Measurements from ENCODE around the gene LRRC19. TPM values are rescaled to one million over a fixed set of nuclear protein-coding genes. Genes with fewer than 3 reads are reported as not detected.

LRRC19 gene
- total and polyA plus RNA-seq, 2 donors (not counting 1 experiment from before 2014, with no cell fraction given) = not detected

- no peak for DNase-seq
- H3K4me1 Mint-ChIP-seq = peaks cover 32% of the 10 kb centered on the region
- Histone ChIP-seq H2AFZ (ENCODE audit: insufficient read depth, low read depth, low read length, poor library complexity, severe bottlenecking) (no peak overlapping the region), H3K27ac (ENCODE audit: low read length in 2 of 2) (no peak overlapping the region), H3K79me2 (ENCODE audit: control insufficient read depth, insufficient read depth, low read length) (peaks cover 13% of the 10 kb centered on the region), H3K4me3 (ENCODE audit: control extremely low read depth in 1 of 5, extremely low read depth in 1 of 5, insufficient read depth in 1 of 5, low read depth in 2 of 5, low read length in 4 of 5) (no peak overlapping the region), H3K4me2 (replicated peaks; ENCODE audit: low read depth, low read length, poor library complexity, severe bottlenecking) (no peak overlapping the region), H3K36me3 (replicated peaks in 1 of 2; ENCODE audit: control extremely low read depth in 1 of 2, control insufficient read depth in 1 of 2, extremely low read depth in 1 of 2, insufficient read depth in 2 of 2, low read length in 1 of 2) (no peaks in the 10 kb centered on the region), H3K9me3 (ENCODE audit: control extremely low read depth in 1 of 3, control insufficient read depth in 2 of 3, insufficient read depth in 1 of 3, low read length in 2 of 3) (no peaks in the 10 kb centered on the region), H3K9ac (ENCODE audit: low read length) (no peak overlapping the region), H3K4me1 (ENCODE audit: control insufficient read depth in 2 of 2, insufficient read depth in 2 of 2, low read length in 2 of 2) (peaks cover 14 to 16% of the 10 kb centered on the region in 2 donors), H3K27me3 (replicated peaks in 1 of 4; ENCODE audit: control extremely low read depth in 1 of 4, control insufficient read depth in 3 of 4, insufficient read depth in 4 of 4, low read length in 3 of 4) (no peaks in the 10 kb centered on the region), H4K20me1 (ENCODE audit: control insufficient read depth, insufficient read depth, low read length, poor library complexity, severe bottlenecking) (no peaks in the 10 kb centered on the region)
- H3K4me3 Mint-ChIP-seq = no peak overlapping the region
- peaks cover 7% of the 10 kb centered on the region for H3K27me3 Mint-ChIP-seq
- ATAC-seq (ENCODE audit: low read depth) = no peak
- 100% methylated on average over 1 of the region's 3 CpGs for WGBS (ENCODE audit: insufficient coverage)
- ChIA-PET CTCF (interaction anchor here (0.6 kb wide), 1 partner anchor 18 kb away, joined by 3 read pairs; no protein-coding TSS in a partner anchor), POLR2A (no interaction called here)
- intact Hi-C loops (cut with micrococcal nuclease) = no loop called here
- TF ChIP-seq CTCF (IDR thresholded peaks at IDR 0.05) = no peak
- TF ChIP-seq EZH2 (IDR thresholded peaks at IDR 0.05; ENCODE audit: borderline replicate concordance, insufficient read depth, low read depth, low read length, poor library complexity, severe bottlenecking) = no peak
- no peak overlapping the region for H3K27ac Mint-ChIP-seq
- H3K9me3 Mint-ChIP-seq (ENCODE audit: insufficient read depth) = no peaks in the 10 kb centered on the region
Observed at GRCh38 chr9:26951794-26952193, 53.7 kb downstream of the LRRC19 start.

- no peaks in the 10 kb centered on the region for H3K27me3 ChIP-seq (replicated peaks in 1 of 4; ENCODE audit: control extremely low read depth in 1 of 4, control insufficient read depth in 3 of 4, insufficient read depth in 4 of 4, low read length in 3 of 4)
- H4K20me1 ChIP-seq (ENCODE audit: control insufficient read depth, insufficient read depth, low read length, poor library complexity, severe bottlenecking) = no peaks in the 10 kb centered on the region
- intact Hi-C loops (cut with micrococcal nuclease) = no loop called here
- H3K36me3 ChIP-seq (replicated peaks in 1 of 2; ENCODE audit: control extremely low read depth in 1 of 2, control insufficient read depth in 1 of 2, extremely low read depth in 1 of 2, insufficient read depth in 2 of 2, low read length in 1 of 2) = no peaks in the 10 kb centered on the region
- ATAC-seq (ENCODE audit: low read depth) (no peak), DNase-seq (no peak)
- H3K79me2 ChIP-seq (ENCODE audit: control insufficient read depth, insufficient read depth, low read length) = peaks cover 26% of the 10 kb centered on the region
- no peak overlapping the region for H3K4me2 ChIP-seq (replicated peaks; ENCODE audit: low read depth, low read length, poor library complexity, severe bottlenecking)
- peak overlapping the region; percentile 23 for H3K4me3 Mint-ChIP-seq
- no peak for TF ChIP-seq CTCF (IDR thresholded peaks at IDR 0.05)
- no peak for TF ChIP-seq EZH2 (IDR thresholded peaks at IDR 0.05; ENCODE audit: borderline replicate concordance, insufficient read depth, low read depth, low read length, poor library complexity, severe bottlenecking)
- no peak overlapping the region for H3K27ac ChIP-seq (ENCODE audit: low read length in 2 of 2)
- no peaks in the 10 kb centered on the region for H3K9me3 ChIP-seq (ENCODE audit: control extremely low read depth in 1 of 3, control insufficient read depth in 2 of 3, insufficient read depth in 1 of 3, low read length in 2 of 3)
- CTCF ChIA-PET = no interaction called here
- H3K9me3 Mint-ChIP-seq (ENCODE audit: insufficient read depth) = no peaks in the 10 kb centered on the region
- H2AFZ ChIP-seq (ENCODE audit: insufficient read depth, low read depth, low read length, poor library complexity, severe bottlenecking) = no peak overlapping the region
- no CpG with 5 or more reads among the region's 1 CpG for WGBS (ENCODE audit: insufficient coverage)
- H3K27me3 Mint-ChIP-seq = peaks cover 7% of the 10 kb centered on the region
- POLR2A ChIA-PET = no interaction called here
- H3K4me3 ChIP-seq (ENCODE audit: control extremely low read depth in 1 of 5, extremely low read depth in 1 of 5, insufficient read depth in 1 of 5, low read depth in 2 of 5, low read length in 4 of 5) = no peak overlapping the region
- H3K4me1 ChIP-seq (ENCODE audit: control insufficient read depth in 2 of 2, insufficient read depth in 2 of 2, low read length in 2 of 2) = peaks cover 22 to 24% of the 10 kb centered on the region in 2 donors
- peaks cover 31% of the 10 kb centered on the region for H3K4me1 Mint-ChIP-seq
- H3K27ac Mint-ChIP-seq = no peak overlapping the region
- H3K9ac ChIP-seq (ENCODE audit: low read length) = no peak overlapping the region
Observed at GRCh38 chr9:26950521-26950920, 55.0 kb downstream of the LRRC19 start.
